IMR-90 (cell line): ENCODE measurements around the gene LRRC8B.
A peak's percentile ranks its signal among the peaks of the same experiment; 100 is the strongest.

Experiments used
- BHLHE40 ChIP-seq: fragments of 150-350 bp; IDR thresholded peaks from 2 replicates; pipeline ENCODE4 v1.6.1; 2016; ENCODE audit warnings: mild to moderate bottlenecking, low read depth, low read length
- CEBPB ChIP-seq: IDR thresholded peaks from 2 replicates; pipeline ENCODE4 v1.6.1; 2012; ENCODE audit warnings: low read depth, low read length, improper control_type of control experiment
- CHD1 ChIP-seq: IDR thresholded peaks from 2 replicates; pipeline ENCODE4 v1.6.1; 2012; ENCODE audit warnings: low read depth, low read length, improper control_type of control experiment
- FOS ChIP-seq: fragments of 150-350 bp; IDR thresholded peaks from 2 replicates; pipeline ENCODE4 v1.6.1; 2016; ENCODE audit warnings: low read depth, low read length
- MAFK ChIP-seq: IDR thresholded peaks from 2 replicates; pipeline ENCODE4 v1.6.1; 2012; ENCODE audit warnings: low read depth, low read length, improper control_type of control experiment
- MAZ ChIP-seq: IDR thresholded peaks from 2 replicates; pipeline ENCODE4 v1.6.1; 2012; ENCODE audit warnings: low read depth, mild to moderate bottlenecking, low read length, improper control_type of control experiment, moderate library complexity, borderline replicate concordance
- MXI1 ChIP-seq: IDR thresholded peaks from 2 replicates; pipeline ENCODE4 v1.6.1; 2012; ENCODE audit warnings: low read depth, mild to moderate bottlenecking, low read length, moderate library complexity, borderline replicate concordance
- POLR2A ChIP-seq: IDR thresholded peaks from 2 replicates; pipeline ENCODE4 v1.6.1; 2012; ENCODE audit warnings: mild to moderate bottlenecking, low read depth, low read length
- RAD21 ChIP-seq: IDR thresholded peaks from 2 replicates; pipeline ENCODE4 v1.6.1; 2012; ENCODE audit warnings: low read length, improper control_type of control experiment
- RCOR1 ChIP-seq: IDR thresholded peaks from 2 replicates; pipeline ENCODE4 v1.6.1; 2012; ENCODE audit warnings: mild to moderate bottlenecking, low read length, improper control_type of control experiment; ENCODE audit not compliant: insufficient replicate concordance
- TF ChIP-seq, protein P1 (sequence below): conservative IDR thresholded peaks from 2 replicates; pipeline ENCODE4 v1.5.1; 2012; ENCODE audit warnings: mild to moderate bottlenecking, low read depth, low read length, improper control_type of control experiment
- TF ChIP-seq, protein P2 (sequence below): fragments of 150-350 bp; IDR thresholded peaks from 2 replicates; pipeline ENCODE4 v1.6.1; 2017; ENCODE audit warnings: mild to moderate bottlenecking, antibody characterized with exemption, low read length, low read depth

- TF ChIP-seq, protein P1, sequence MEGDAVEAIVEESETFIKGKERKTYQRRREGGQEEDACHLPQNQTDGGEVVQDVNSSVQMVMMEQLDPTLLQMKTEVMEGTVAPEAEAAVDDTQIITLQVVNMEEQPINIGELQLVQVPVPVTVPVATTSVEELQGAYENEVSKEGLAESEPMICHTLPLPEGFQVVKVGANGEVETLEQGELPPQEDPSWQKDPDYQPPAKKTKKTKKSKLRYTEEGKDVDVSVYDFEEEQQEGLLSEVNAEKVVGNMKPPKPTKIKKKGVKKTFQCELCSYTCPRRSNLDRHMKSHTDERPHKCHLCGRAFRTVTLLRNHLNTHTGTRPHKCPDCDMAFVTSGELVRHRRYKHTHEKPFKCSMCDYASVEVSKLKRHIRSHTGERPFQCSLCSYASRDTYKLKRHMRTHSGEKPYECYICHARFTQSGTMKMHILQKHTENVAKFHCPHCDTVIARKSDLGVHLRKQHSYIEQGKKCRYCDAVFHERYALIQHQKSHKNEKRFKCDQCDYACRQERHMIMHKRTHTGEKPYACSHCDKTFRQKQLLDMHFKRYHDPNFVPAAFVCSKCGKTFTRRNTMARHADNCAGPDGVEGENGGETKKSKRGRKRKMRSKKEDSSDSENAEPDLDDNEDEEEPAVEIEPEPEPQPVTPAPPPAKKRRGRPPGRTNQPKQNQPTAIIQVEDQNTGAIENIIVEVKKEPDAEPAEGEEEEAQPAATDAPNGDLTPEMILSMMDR: no peak
- no peak for TF ChIP-seq CHD1
- TF ChIP-seq MXI1: 0 out of 2 replicates have a peak, but pooled peaks have one; percentile 25
- TF ChIP-seq POLR2A: no peak
- no peak for TF ChIP-seq RCOR1
- no peak for TF ChIP-seq BHLHE40
- TF ChIP-seq, protein P2, sequence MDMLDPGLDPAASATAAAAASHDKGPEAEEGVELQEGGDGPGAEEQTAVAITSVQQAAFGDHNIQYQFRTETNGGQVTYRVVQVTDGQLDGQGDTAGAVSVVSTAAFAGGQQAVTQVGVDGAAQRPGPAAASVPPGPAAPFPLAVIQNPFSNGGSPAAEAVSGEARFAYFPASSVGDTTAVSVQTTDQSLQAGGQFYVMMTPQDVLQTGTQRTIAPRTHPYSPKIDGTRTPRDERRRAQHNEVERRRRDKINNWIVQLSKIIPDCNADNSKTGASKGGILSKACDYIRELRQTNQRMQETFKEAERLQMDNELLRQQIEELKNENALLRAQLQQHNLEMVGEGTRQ: no peak
- no peak for TF ChIP-seq RAD21
- TF ChIP-seq FOS: peak; percentile 36; the same call in 1 of the 2 replicates
- no peak for TF ChIP-seq MAZ
- peak; percentile 17; the same call in 1 of the 2 replicates for TF ChIP-seq MAFK
- TF ChIP-seq CEBPB: no peak
These were observed at the start of gene LRRC8B for GRCh38 chr1:89524369-89525168.
